Measurements from ENCODE around the gene RALGPS2.

The RALGPS2 gene

GRCh38 chr1:178869119-178869697 lies 144.2 kb downstream of the RALGPS2 start:
- no peak for DNase-seq

GRCh38 chr1:178870221-178870620 lies 145.2 kb downstream of the RALGPS2 start:
- no peak for DNase-seq

- peak; percentile 81 for DNase-seq
Measured at GRCh38 chr1:178870944-178871343, 145.9 kb downstream of the RALGPS2 start, which contains the start of gene ANGPTL1. ANGPTL1 (minus strand) TSS chr1:178871077; CDS start chr1:178865776, 5,301 bp downstream.

GRCh38 chr1:178871551-178872320 lies 146.7 kb downstream of the RALGPS2 start:
- DNase-seq, result no peak

- DNase-seq, result no peak
Measured at GRCh38 chr1:178874966-178875365, 149.9 kb downstream of the RALGPS2 start.

GRCh38 chr1:178875936-178876335 lies 150.9 kb downstream of the RALGPS2 start:
- DNase-seq, result no peak

GRCh38 chr1:178877896-178878295 lies 152.9 kb downstream of the RALGPS2 start:
- no peak for DNase-seq

GRCh38 chr1:178881950-178882349 lies 156.9 kb downstream of the RALGPS2 start:
- DNase-seq, result no peak

- DNase-seq, result no peak
Measured at GRCh38 chr1:178885869-178886268, 160.8 kb downstream of the RALGPS2 start.

- no peak for DNase-seq
Measured at GRCh38 chr1:178886551-178886950, 161.5 kb downstream of the RALGPS2 start.

- DNase-seq, result no peak
Measured at GRCh38 chr1:178895928-178896327, 170.9 kb downstream of the RALGPS2 start.

GRCh38 chr1:178898401-178898800 lies 173.4 kb downstream of the RALGPS2 start:
- no peak for DNase-seq

GRCh38 chr1:178899402-178899801 lies 174.4 kb downstream of the RALGPS2 start:
- no peak for DNase-seq

GRCh38 chr1:178901482-178902125 lies 176.6 kb downstream of the RALGPS2 start:
- no peak for DNase-seq

GRCh38 chr1:178908358-178908757 lies 183.3 kb downstream of the RALGPS2 start:
- no peak for DNase-seq

GRCh38 chr1:178910023-178910422 lies 185.0 kb downstream of the RALGPS2 start:
- no peak for DNase-seq

- no peak for DNase-seq
Measured at GRCh38 chr1:178912597-178912996, 187.6 kb downstream of the RALGPS2 start.

GRCh38 chr1:178916448-178917174 lies 191.6 kb downstream of the RALGPS2 start:
- DNase-seq, result no peak

GRCh38 chr1:178918308-178918707 lies 193.3 kb downstream of the RALGPS2 start:
- no peak for DNase-seq

- no peak for DNase-seq
Measured at GRCh38 chr1:178918955-178919354, 193.9 kb downstream of the RALGPS2 start.

GRCh38 chr1:178919581-178919980 lies 194.5 kb downstream of the RALGPS2 start:
- no peak for DNase-seq

- no peak for DNase-seq
Measured at GRCh38 chr1:178921499-178921898, 196.5 kb downstream of the RALGPS2 start.

GRCh38 chr1:178923512-178923911 lies 198.5 kb downstream of the RALGPS2 start:
- no peak for DNase-seq

All from femur (tissue), 1 donor.